ENCODE results near the gene IRF6.

DNA sequence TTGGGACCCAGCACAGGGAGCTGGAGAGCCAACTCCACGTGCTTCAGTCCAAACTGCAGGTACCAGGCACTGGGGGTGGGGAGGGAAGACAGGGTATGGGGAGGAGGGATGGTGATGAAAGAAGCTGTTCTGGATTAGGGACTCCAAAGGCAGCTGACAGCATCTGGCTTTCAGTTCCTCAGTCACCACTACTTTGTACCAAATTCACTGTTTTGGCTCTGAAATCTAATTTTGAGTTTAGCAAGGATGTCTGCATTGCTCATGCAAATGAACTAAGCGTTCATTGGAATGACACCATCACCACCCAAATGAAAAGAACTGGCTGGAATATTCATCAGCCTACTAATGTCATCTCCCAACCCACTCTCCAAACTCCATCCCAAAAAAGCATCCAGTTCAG lies 30.3 kb downstream of the IRF6 start:
- TF ChIP-seq, protein P1, sequence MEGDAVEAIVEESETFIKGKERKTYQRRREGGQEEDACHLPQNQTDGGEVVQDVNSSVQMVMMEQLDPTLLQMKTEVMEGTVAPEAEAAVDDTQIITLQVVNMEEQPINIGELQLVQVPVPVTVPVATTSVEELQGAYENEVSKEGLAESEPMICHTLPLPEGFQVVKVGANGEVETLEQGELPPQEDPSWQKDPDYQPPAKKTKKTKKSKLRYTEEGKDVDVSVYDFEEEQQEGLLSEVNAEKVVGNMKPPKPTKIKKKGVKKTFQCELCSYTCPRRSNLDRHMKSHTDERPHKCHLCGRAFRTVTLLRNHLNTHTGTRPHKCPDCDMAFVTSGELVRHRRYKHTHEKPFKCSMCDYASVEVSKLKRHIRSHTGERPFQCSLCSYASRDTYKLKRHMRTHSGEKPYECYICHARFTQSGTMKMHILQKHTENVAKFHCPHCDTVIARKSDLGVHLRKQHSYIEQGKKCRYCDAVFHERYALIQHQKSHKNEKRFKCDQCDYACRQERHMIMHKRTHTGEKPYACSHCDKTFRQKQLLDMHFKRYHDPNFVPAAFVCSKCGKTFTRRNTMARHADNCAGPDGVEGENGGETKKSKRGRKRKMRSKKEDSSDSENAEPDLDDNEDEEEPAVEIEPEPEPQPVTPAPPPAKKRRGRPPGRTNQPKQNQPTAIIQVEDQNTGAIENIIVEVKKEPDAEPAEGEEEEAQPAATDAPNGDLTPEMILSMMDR (IDR thresholded peaks at IDR 0.05; ENCODE audit: low read length), result no peak
- no peak for TF ChIP-seq EZH2 (IDR thresholded peaks at IDR 0.05; ENCODE audit: borderline replicate concordance, low read length)

Measured in OCI-LY1 (cell line).